IPS-11a (cell line): Measurements from ENCODE around the gene SIGLEC12.

Source experiments
- H3K4me3 ChIP-seq: one replicate; pipeline ENCODE4 v1.5.1; 2013; ENCODE audit warnings: low read depth, low read length, control low read depth

Gene SIGLEC12

GRCh38 chr19:51485960-51486660 is 15.5 kb downstream of the SIGLEC12 start:
- H3K4me3 ChIP-seq, result no peak overlapping the region

GRCh38 chr19:51480590-51480989 is 21.0 kb downstream of the SIGLEC12 start:
- H3K4me3 ChIP-seq, result no peak overlapping the region

- H3K4me3 ChIP-seq, result no peak overlapping the region
Measured at GRCh38 chr19:51479531-51480331, 21.9 kb downstream of the SIGLEC12 start.

- no peak within 1 kb of the TSS for H3K4me3 ChIP-seq
Measured at GRCh38 chr19:51478381-51479234, 23.0 kb downstream of the SIGLEC12 start, which contains the start of gene CEACAM18. Gene CEACAM18 (plus strand): TSS chr19:51478539.

- no peak overlapping the region for H3K4me3 ChIP-seq
Measured at GRCh38 chr19:51477344-51477743, 24.3 kb downstream of the SIGLEC12 start.

DNA sequence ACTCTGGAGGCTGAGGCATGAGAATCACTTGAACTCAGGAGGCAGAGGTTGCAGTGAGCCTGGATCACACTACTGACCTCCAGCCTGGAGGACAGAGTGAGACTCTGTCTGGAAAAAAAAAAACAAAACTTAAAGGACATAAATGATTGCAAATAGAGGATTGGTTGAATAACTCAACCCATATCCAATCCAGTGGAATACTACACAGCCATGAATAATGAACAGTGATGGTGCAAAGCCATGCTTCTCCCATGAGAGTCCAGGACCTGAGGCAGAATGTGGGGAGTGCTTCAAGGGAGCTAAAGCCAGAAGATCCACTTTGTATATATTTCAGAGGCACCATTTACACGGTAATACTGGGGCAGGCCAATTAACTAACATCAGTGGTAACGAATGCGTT is 25.4 kb downstream of the SIGLEC12 start:
- no peak overlapping the region for H3K4me3 ChIP-seq

DNA sequence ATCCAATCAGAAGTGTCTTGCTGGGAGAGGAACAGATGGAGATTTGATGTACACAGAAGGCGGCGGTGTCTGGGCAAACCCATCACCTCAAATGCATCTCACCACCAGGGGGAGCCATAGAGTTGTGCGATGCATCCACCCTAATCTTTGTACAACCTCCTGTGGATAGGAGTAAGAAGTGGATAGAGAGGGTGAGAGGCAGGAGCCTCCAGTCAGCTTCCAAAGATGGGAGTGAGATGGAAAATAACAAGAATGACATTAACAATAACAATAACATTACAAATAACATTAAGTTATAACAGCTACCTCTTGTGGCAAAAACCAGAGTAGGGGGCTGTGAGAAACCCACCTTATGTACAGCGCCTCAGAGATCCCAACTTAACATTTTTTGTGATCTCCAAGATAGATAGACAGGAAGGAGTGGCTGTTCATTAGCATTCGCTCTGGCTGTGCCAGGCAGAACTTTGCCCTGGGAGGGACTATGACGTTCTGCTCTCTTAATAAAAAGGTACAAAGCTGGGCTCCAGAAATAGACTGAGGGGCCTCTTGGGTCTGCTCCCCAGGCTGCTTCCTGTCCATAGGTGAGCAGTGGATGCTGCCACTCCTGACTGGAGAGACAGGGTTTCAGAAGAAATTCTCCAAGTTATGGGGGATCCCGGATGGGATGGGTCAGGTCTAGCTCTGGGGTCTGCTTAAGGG is 28.4 kb downstream of the SIGLEC12 start:
- no peak overlapping the region for H3K4me3 ChIP-seq

- no peak overlapping the region for H3K4me3 ChIP-seq
Measured at GRCh38 chr19:51472607-51473006, 29.0 kb downstream of the SIGLEC12 start.

DNA sequence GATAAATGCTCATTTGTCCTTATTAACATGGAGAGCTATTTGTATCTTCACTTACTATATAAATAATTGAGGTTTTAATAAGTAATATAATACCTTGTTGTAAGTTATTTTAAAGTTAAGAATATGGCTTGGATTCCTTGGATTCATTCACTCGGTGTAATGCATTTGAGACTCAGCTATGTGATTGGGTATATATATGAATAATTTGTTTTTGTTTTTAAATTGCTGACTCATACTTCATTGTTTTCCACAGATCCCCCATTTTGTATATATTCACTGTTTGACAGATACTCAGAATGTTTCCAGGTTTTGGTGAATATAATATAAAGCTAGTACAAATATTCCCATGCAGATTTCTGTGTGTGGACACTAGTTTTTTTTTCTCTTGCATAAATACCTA is 30.1 kb downstream of the SIGLEC12 start:
- H3K4me3 ChIP-seq, result no peak overlapping the region

- H3K4me3 ChIP-seq, result no peak overlapping the region
Measured at GRCh38 chr19:51470966-51471365, 30.6 kb downstream of the SIGLEC12 start.

- no peak overlapping the region for H3K4me3 ChIP-seq
Measured at GRCh38 chr19:51469629-51470028, 32.0 kb downstream of the SIGLEC12 start.

DNA sequence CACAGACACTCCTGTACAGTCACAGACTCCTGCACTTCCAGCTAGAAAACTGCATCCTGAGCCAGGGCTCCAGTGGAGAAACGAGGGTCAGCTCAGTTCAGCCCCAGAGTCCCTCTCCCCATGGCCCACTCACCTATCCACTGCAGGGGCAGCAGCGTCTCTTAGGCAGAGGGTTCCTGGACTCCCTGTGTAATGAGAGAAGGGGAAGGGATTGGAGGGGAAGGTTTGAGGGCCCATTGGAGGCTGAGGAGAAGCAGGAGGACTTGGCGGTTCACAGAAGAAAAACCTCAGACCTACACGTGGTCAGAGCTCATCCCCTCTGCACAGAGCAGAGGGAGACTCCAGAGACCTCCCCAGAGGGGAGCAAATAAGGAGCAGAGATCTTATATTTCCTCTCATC is 32.4 kb downstream of the SIGLEC12 start:
- no peak overlapping the region for H3K4me3 ChIP-seq

- H3K4me3 ChIP-seq, result no peak overlapping the region
Measured at GRCh38 chr19:51468545-51468920, 33.1 kb downstream of the SIGLEC12 start.

DNA sequence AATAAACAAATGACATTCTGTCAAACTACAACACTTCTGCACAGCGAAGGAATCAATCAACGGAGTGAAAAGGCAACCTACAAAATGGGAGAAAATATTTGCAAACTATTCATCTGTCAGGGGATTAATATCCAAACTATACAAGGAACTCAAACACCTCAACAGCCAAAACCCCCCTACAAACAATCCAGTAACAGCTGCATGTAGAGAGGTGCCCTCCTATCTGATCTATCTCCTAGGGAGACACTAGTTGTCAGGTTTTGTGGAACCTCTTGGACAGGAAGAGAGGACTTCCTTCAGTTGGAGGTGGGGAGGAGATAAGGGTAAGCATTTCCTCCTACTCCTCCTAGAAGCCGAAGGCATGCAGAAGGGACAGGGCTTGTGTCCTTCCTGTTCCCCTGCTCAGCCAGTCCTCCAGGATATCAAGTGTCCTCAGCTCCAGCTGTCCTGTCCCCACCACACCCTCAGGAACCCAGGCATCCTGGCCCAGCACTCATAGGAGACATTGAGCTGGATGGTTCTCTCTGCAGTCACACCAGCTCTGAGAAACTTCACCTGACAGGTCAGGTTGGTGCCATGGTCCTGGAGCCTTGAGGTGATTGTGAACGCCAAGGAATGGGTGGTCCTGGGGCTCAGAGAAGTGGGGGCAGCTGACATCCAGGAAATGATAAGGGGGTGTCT is 33.6 kb downstream of the SIGLEC12 start:
- no peak overlapping the region for H3K4me3 ChIP-seq

- H3K4me3 ChIP-seq, result no peak overlapping the region
Measured at GRCh38 chr19:51466723-51467122, 34.9 kb downstream of the SIGLEC12 start.

- H3K4me3 ChIP-seq, result peak overlapping the region; percentile 33
Measured at GRCh38 chr19:51463976-51464581, 37.5 kb downstream of the SIGLEC12 start.

DNA sequence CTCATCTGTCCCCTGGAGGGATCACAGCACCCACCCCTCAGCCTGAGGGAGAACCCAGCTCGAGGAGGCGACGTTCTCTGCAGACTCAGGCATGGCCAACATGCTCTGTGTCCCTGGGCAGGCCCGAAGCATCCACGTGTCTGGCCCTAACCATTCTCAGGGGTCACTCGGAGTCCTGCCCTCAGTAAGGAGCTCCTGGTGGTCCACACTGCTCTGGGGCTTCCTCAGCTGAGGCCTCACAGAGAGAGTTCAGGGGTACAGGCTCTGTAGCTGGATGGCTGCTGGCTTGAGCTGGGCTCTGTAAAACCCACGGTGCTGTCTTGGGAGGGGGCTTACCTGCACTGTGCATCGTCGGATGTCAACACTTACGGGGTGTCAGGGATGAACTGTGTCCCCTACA is 38.9 kb downstream of the SIGLEC12 start:
- no peak overlapping the region for H3K4me3 ChIP-seq

DNA sequence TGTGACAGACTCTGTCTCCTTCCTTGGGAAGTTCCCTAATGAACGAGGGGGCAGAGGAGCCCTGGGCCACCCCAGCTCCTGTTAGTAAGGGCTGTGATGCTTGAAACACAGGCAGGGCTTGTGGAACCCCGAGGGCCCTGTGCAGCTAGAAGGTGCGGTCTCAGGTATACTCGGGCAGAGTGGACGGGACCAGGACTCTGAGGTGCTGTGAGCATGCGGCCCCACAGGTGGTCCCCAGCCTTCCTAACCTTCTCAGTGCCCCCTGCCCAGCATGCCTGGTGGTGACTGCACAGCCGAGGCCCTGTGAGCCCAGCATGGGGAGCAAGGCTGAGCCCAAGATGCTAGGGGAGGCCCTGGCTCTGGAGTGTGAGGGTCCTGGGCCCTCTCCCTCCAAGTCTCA is 39.3 kb downstream of the SIGLEC12 start:
- no peak overlapping the region for H3K4me3 ChIP-seq

DNA sequence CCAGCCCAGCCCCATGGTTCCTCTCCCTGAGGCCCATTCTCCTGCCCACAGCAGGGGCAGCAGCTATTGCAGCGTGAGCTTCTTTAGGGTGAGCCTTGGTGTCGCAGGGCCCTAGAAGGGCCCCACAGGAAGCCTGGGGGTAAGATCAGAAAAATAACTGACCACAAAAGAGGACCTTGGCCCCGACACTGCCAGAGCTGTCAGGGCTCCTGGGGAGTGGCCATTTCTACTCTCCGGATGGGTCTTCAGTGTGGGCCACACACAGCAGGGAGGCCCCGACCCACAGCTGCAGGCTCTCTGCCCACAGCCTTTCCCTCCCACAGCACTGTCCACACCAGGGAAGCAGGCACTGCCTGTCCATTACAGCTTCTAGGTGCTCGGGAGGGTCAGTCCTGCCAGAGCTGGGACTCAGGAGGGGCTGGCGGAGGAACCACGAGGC is 39.9 kb downstream of the SIGLEC12 start:
- no peak overlapping the region for H3K4me3 ChIP-seq
